Neural cell (in vitro differentiated cells): ENCODE measurements around the gene PNPLA2. TPM values are rescaled to one million over a fixed set of nuclear protein-coding genes. Genes with fewer than 3 reads are reported as not detected.

Experiments used
- H2AFZ ChIP-seq: fragments of 200-600, 300-800 bp; sonication (generic), shearing (Covaris generic); 2 replicates; pipeline ENCODE4 v1.6.0; 2014; ENCODE audit warnings: low read depth, mild to moderate bottlenecking, antibody characterized with exemption, low read length, moderate library complexity
- H3F3A ChIP-seq: fragments of 200-600 bp; shearing (Covaris generic); 2 replicates; pipeline ENCODE4 v1.6.1; 2016; ENCODE audit warnings: mild to moderate bottlenecking, moderate library complexity, mixed read lengths, antibody characterized with exemption, low read length; ENCODE audit not compliant: insufficient read depth, poor library complexity, severe bottlenecking
- H3K27ac ChIP-seq: fragments of 200-600, 300-800 bp; sonication (generic), shearing (Covaris generic); 2 replicates; pipeline ENCODE4 v1.5.1; 2014; ENCODE audit warnings: mild to moderate bottlenecking, low read length, moderate library complexity
- H3K27me3 ChIP-seq: fragments of 300-800, 200-600 bp; sonication (generic), shearing (Covaris generic); 2 replicates; pipeline ENCODE4 v1.6.0; 2014; ENCODE audit warnings: mild to moderate bottlenecking, low read depth, low read length, moderate library complexity; ENCODE audit not compliant: insufficient read depth
- H3K36me3 ChIP-seq: fragments of 300-800, 200-600 bp; sonication (generic), shearing (Covaris generic); 2 replicates; pipeline ENCODE4 v1.5.1; 2014; ENCODE audit warnings: mild to moderate bottlenecking, antibody characterized with exemption, low read length, moderate library complexity; ENCODE audit not compliant: insufficient read depth
- H3K4me2 ChIP-seq: fragments of 300-800, 200-600 bp; sonication (generic), shearing (Covaris generic); 2 replicates; pipeline ENCODE4 v1.6.0; 2014; ENCODE audit warnings: mild to moderate bottlenecking, low read length
- H3K4me3 ChIP-seq: fragments of 300-800, 200-600 bp; sonication (generic), shearing (Covaris generic); 2 replicates; pipeline ENCODE4 v1.5.1; 2014; ENCODE audit warnings: mild to moderate bottlenecking, low read length, moderate library complexity
- H3K79me2 ChIP-seq: fragments of 200-600 bp; shearing (Covaris generic); replicated peaks from 2 replicates; pipeline ENCODE4 v1.6.0; 2014; ENCODE audit warnings: mild to moderate bottlenecking, low read length, moderate library complexity; ENCODE audit not compliant: insufficient read depth
- H3K9ac ChIP-seq: fragments of 300-800, 200-600 bp; sonication (generic), shearing (Covaris generic); 2 replicates; pipeline ENCODE4 v1.6.1; 2016; ENCODE audit warnings: mild to moderate bottlenecking, low read length, mixed read lengths
- H3K9me2 ChIP-seq: fragments of 200-600 bp; shearing (Covaris generic); 2 replicates; pipeline ENCODE4 v1.6.1; 2016; ENCODE audit warnings: mild to moderate bottlenecking, low read length, mixed read lengths; ENCODE audit not compliant: insufficient read depth
- H3K9me3 ChIP-seq: fragments of 200-600, 300-800 bp; sonication (generic), shearing (Covaris generic); 2 replicates; pipeline ENCODE4 v1.6.1; 2016; ENCODE audit warnings: mild to moderate bottlenecking, mixed run types, low read length, moderate library complexity, mixed read lengths
- H4K20me1 ChIP-seq: fragments of 200-600 bp; shearing (Covaris generic); 2 replicates; pipeline ENCODE4 v1.6.1; 2016; ENCODE audit warnings: mild to moderate bottlenecking, mixed run types; ENCODE audit not compliant: insufficient read depth
- EP300 ChIP-seq: fragments of 450-650 bp; conservative IDR thresholded peaks from 2 replicates; pipeline ENCODE4 v1.6.1; 2014; ENCODE audit warnings: antibody characterized with exemption, mild to moderate bottlenecking, moderate library complexity; ENCODE audit not compliant: poor library complexity, severe bottlenecking
- EZH2 ChIP-seq: fragments of 200-600, 300-800 bp; shearing (Covaris generic), sonication (generic); IDR thresholded peaks from 2 replicates; pipeline ENCODE4 v1.6.1; 2014; ENCODE audit warnings: antibody characterized with exemption, low read length, borderline replicate concordance, mild to moderate bottlenecking; ENCODE audit not compliant: insufficient read depth, poor library complexity, severe bottlenecking
- MXI1 ChIP-seq: fragments of 450-650 bp; conservative IDR thresholded peaks from 2 replicates; pipeline ENCODE4 v1.6.1; 2014; ENCODE audit warnings: antibody characterized with exemption, mild to moderate bottlenecking; ENCODE audit not compliant: poor library complexity, severe bottlenecking
- POLR2AphosphoS5 ChIP-seq: IDR thresholded peaks from 2 replicates; pipeline ENCODE4 v1.6.1; 2012
- RAD21 ChIP-seq: fragments of 450-650 bp; conservative IDR thresholded peaks from 2 replicates; pipeline ENCODE4 v1.6.1; 2014; ENCODE audit warnings: antibody characterized with exemption, mild to moderate bottlenecking, moderate library complexity
- SMC3 ChIP-seq: fragments of 450-650 bp; conservative IDR thresholded peaks from 2 replicates; pipeline ENCODE4 v1.6.1; 2014; ENCODE audit warnings: antibody characterized with exemption, mild to moderate bottlenecking, moderate library complexity; ENCODE audit not compliant: poor library complexity
- TAF1 ChIP-seq: IDR thresholded peaks from 2 replicates; pipeline ENCODE4 v1.6.1; 2012; ENCODE audit warnings: low read depth
- polyA plus RNA-seq: library from polyadenylated mRNA; depleted of rRNA; stranded (reverse); fragments of >200 nt; gene quantifications from 2 replicates; pipeline ENCODE4 v1.2.3, GENCODE V29; 2014
- TF ChIP-seq, protein P1 (sequence below): IDR thresholded peaks from 2 replicates; pipeline ENCODE4 v1.6.1; 2012; ENCODE audit warnings: borderline replicate concordance
- TF ChIP-seq, protein P2 (sequence below): fragments of 450-650 bp; IDR thresholded peaks from 2 replicates; pipeline ENCODE4 v1.5.1; 2014; ENCODE audit warnings: antibody characterized with exemption, mild to moderate bottlenecking, moderate library complexity; ENCODE audit not compliant: poor library complexity, severe bottlenecking

Gene PNPLA2
- polyA plus RNA-seq, 1 donor from 2014 or later, result 7.8 TPM

DNA sequence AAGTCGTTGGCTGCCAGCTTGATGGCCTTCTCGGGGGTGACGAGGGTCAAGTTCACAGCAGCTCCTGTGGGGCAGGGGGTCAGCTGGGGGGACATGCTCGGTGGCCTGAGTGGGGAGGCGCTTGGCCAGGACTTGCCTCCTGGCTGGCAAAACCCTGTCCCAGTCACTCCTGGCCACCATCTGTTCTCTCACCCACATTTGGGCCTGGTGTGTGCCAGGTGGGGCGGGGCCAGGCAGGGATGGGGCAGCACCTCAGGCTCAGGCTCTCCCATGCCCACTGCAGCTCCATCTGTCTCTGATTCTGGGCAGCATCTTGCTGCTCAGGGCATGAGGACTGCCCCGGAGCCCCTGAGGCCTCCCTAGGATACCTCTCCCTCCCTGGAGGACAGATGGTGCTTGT, 25.2 kb upstream of the PNPLA2 start:
- no peak for TF ChIP-seq RAD21
- TF ChIP-seq TAF1, result no peak
- no peak for TF ChIP-seq EP300
- TF ChIP-seq, protein P1, sequence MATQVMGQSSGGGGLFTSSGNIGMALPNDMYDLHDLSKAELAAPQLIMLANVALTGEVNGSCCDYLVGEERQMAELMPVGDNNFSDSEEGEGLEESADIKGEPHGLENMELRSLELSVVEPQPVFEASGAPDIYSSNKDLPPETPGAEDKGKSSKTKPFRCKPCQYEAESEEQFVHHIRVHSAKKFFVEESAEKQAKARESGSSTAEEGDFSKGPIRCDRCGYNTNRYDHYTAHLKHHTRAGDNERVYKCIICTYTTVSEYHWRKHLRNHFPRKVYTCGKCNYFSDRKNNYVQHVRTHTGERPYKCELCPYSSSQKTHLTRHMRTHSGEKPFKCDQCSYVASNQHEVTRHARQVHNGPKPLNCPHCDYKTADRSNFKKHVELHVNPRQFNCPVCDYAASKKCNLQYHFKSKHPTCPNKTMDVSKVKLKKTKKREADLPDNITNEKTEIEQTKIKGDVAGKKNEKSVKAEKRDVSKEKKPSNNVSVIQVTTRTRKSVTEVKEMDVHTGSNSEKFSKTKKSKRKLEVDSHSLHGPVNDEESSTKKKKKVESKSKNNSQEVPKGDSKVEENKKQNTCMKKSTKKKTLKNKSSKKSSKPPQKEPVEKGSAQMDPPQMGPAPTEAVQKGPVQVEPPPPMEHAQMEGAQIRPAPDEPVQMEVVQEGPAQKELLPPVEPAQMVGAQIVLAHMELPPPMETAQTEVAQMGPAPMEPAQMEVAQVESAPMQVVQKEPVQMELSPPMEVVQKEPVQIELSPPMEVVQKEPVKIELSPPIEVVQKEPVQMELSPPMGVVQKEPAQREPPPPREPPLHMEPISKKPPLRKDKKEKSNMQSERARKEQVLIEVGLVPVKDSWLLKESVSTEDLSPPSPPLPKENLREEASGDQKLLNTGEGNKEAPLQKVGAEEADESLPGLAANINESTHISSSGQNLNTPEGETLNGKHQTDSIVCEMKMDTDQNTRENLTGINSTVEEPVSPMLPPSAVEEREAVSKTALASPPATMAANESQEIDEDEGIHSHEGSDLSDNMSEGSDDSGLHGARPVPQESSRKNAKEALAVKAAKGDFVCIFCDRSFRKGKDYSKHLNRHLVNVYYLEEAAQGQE, result no peak
- no peak overlapping the region for H3K27ac ChIP-seq
- no peak overlapping the region for H3K4me3 ChIP-seq
- H3K79me2 ChIP-seq, result peaks cover 18% of the 10 kb centered on the region
- no peaks in the 10 kb centered on the region for H3K27me3 ChIP-seq
- no peaks in the 10 kb centered on the region for H3F3A ChIP-seq
- no peak overlapping the region for H2AFZ ChIP-seq
- no peaks in the 10 kb centered on the region for H3K36me3 ChIP-seq
- H4K20me1 ChIP-seq, result no peaks in the 10 kb centered on the region
- H3K9me2 ChIP-seq, result no peaks in the 10 kb centered on the region
- H3K9ac ChIP-seq, result no peak overlapping the region
- H3K4me2 ChIP-seq, result no peak overlapping the region
- no peaks in the 10 kb centered on the region for H3K9me3 ChIP-seq

DNA sequence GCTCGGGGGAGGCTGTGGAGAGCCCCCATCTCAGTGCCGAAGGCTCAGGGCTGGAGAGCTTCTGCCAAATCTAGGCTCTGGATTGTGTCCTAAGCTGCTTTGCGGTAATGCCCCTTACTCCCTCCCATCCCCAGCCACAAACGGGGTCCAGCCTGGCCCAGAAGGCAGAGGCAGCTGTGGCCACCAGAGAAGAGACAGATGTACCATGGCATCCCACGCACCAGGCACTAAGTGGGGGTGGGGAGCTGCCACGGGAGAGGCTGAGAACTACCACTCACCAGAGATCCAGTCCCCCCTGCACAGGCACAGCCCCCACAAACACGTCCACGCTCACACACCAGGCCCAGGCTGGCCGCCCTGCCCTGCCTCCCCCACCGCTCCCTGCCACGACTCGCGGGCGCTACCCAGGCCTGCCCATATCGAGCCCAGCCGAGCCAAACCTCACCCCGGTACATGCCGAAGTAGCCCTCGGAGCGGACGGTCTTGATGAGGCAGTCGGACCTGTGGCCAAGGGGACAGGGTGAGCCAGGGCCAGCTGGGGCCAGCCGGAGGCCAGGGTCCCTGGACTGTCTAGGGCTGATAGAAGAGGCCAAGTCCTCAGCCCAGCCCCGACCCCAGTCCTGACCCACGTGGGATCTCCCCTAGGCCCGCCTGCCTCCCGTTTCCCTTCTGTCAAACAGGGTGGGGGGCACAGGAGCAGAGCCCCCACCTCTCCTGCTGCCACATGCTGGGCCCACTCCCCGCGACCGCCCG, 24.5 kb upstream of the PNPLA2 start:
- H3K27me3 ChIP-seq, result no peaks in the 10 kb centered on the region
- TF ChIP-seq, protein P2, sequence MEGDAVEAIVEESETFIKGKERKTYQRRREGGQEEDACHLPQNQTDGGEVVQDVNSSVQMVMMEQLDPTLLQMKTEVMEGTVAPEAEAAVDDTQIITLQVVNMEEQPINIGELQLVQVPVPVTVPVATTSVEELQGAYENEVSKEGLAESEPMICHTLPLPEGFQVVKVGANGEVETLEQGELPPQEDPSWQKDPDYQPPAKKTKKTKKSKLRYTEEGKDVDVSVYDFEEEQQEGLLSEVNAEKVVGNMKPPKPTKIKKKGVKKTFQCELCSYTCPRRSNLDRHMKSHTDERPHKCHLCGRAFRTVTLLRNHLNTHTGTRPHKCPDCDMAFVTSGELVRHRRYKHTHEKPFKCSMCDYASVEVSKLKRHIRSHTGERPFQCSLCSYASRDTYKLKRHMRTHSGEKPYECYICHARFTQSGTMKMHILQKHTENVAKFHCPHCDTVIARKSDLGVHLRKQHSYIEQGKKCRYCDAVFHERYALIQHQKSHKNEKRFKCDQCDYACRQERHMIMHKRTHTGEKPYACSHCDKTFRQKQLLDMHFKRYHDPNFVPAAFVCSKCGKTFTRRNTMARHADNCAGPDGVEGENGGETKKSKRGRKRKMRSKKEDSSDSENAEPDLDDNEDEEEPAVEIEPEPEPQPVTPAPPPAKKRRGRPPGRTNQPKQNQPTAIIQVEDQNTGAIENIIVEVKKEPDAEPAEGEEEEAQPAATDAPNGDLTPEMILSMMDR, result no peak
- TF ChIP-seq POLR2AphosphoS5, result no peak
- no peak for TF ChIP-seq EP300
- TF ChIP-seq SMC3, result no peak
- no peak for TF ChIP-seq RAD21
- TF ChIP-seq, protein P1, result no peak
- TF ChIP-seq EZH2, result no peak
- TF ChIP-seq TAF1, result no peak
- no peak for TF ChIP-seq MXI1
- no peak overlapping the region for H3K4me2 ChIP-seq
- H4K20me1 ChIP-seq, result no peaks in the 10 kb centered on the region
- H3K79me2 ChIP-seq, result peaks cover 13% of the 10 kb centered on the region
- no peaks in the 10 kb centered on the region for H3K9me2 ChIP-seq
- no peaks in the 10 kb centered on the region for H3F3A ChIP-seq
- no peak overlapping the region for H2AFZ ChIP-seq
- H3K9ac ChIP-seq, result no peak overlapping the region
- H3K4me3 ChIP-seq, result no peak overlapping the region
- no peak overlapping the region for H3K27ac ChIP-seq
- H3K9me3 ChIP-seq, result no peaks in the 10 kb centered on the region
- no peaks in the 10 kb centered on the region for H3K36me3 ChIP-seq
